GM23248 (cell line): ENCODE data around the gene PSORS1C1. TPM values are rescaled to one million over a fixed set of nuclear protein-coding genes. Genes with fewer than 3 reads are reported as not detected.
"Not testable (repeated sequence)": the region's sequence is repeated elsewhere in the genome, so short reads cannot be mapped to it uniquely, and the experiment has no call there.

Experiments
- DNase-seq: peaks from one replicate; pipeline ENCODE4 v3.0.0-alpha.2; 2015
- H2AFZ ChIP-seq: fragments of 200-600 bp; sonication (generic); 2 replicates; pipeline ENCODE4 v1.6.1; 2016; ENCODE audit warnings: antibody characterized with exemption
- H3F3A ChIP-seq: fragments of 200-600 bp; sonication (generic); 2 replicates; pipeline ENCODE4 v1.6.1; 2016; ENCODE audit warnings: mild to moderate bottlenecking, antibody characterized with exemption, mixed run types; ENCODE audit not compliant: insufficient read depth
- H3K27ac ChIP-seq: fragments of 200-600 bp; sonication (generic); 2 replicates; pipeline ENCODE4 v1.5.1; 2016; ENCODE audit warnings: mild to moderate bottlenecking
- H3K27me3 ChIP-seq: fragments of 200-600 bp; sonication (generic); replicated peaks from 2 replicates; pipeline ENCODE4 v1.6.1; 2016; ENCODE audit warnings: mild to moderate bottlenecking; ENCODE audit not compliant: insufficient read depth
- H3K36me3 ChIP-seq: fragments of 200-600 bp; sonication (generic); 2 replicates; pipeline ENCODE4 v1.6.1; 2016; ENCODE audit warnings: low read depth, mild to moderate bottlenecking
- H3K4me1 ChIP-seq: fragments of 200-600 bp; sonication (generic); 2 replicates; pipeline ENCODE4 v1.6.1; 2016; ENCODE audit warnings: mild to moderate bottlenecking; ENCODE audit not compliant: insufficient read depth
- H3K4me2 ChIP-seq: fragments of 200-600 bp; sonication (generic); one replicate; pipeline ENCODE4 v1.6.1; 2016; ENCODE audit warnings: mild to moderate bottlenecking; ENCODE audit not compliant: unreplicated experiment
- H3K4me3 ChIP-seq: fragments of 200-600 bp; sonication (generic); 2 replicates; pipeline ENCODE4 v1.5.1; 2016; ENCODE audit warnings: mild to moderate bottlenecking
- H3K79me2 ChIP-seq: fragments of 200-600 bp; sonication (generic); 2 replicates; pipeline ENCODE4 v1.6.1; 2016; ENCODE audit warnings: mild to moderate bottlenecking; ENCODE audit not compliant: insufficient read depth
- H3K9ac ChIP-seq: fragments of 200-600 bp; sonication (generic); 2 replicates; pipeline ENCODE4 v1.6.1; 2016; ENCODE audit warnings: mild to moderate bottlenecking
- H3K9me2 ChIP-seq: fragments of 200-600 bp; sonication (generic); 2 replicates; pipeline ENCODE4 v1.6.1; 2016; ENCODE audit warnings: mixed run types, mild to moderate bottlenecking, moderate library complexity; ENCODE audit not compliant: insufficient read depth
- H3K9me3 ChIP-seq: fragments of 200-600 bp; sonication (generic); one replicate; pipeline ENCODE4 v1.6.1; 2017; ENCODE audit warnings: low read depth
- H4K20me1 ChIP-seq: fragments of 200-600 bp; sonication (generic); 2 replicates; pipeline ENCODE4 v1.6.0; 2016; ENCODE audit not compliant: insufficient read depth
- EZH2 ChIP-seq: fragments of 200-600 bp; sonication (generic); IDR thresholded peaks from 2 replicates; pipeline ENCODE4 v1.6.1; 2018; ENCODE audit warnings: antibody characterized with exemption, mild to moderate bottlenecking; ENCODE audit not compliant: insufficient read depth, poor library complexity, severe bottlenecking
- EZH2phosphoT487 ChIP-seq: fragments of 200-600 bp; sonication (generic); IDR thresholded peaks from 2 replicates; pipeline ENCODE4 v1.6.1; 2018; ENCODE audit warnings: antibody characterized with exemption, moderate library complexity, mild to moderate bottlenecking, low read depth; ENCODE audit not compliant: insufficient read depth
- WGBS, 2 experiments: methylation state at CpG; one replicate each; pipeline ENCODE4 v1.1.6; 2015 to 2017; ENCODE audit warnings: low lambda C conversion rate in 2 of 2, low coverage in 1 of 2; ENCODE audit errors: missing lambda C conversion rate in 2 of 2; 5-methylcytosine and 5-hydroxymethylcytosine counted together
- in situ Hi-C: fragments of 300-500 bp; cut with MboI; formaldehyde crosslinking; loops from 2 replicates; pipeline ENCODE4 v1.15.0; 2020
- polyA plus RNA-seq: library from polyadenylated mRNA; unstranded; fragments of >200 nt; fragmentation: Nextera tagmentation; extraction: Ambion mirVana; gene quantifications from 2 replicates; pipeline ENCODE4 v1.2.1, GENCODE V29; 2016
- total RNA-seq: library from RNA; depleted of rRNA; stranded (reverse); fragments of >200 nt; shearing (Covaris generic); gene quantifications from 2 replicates; pipeline ENCODE4 v1.2.3, GENCODE V29; 2014

The PSORS1C1 gene
- total and polyA plus RNA-seq, 2 experiments from 2014 or later: 0.22 to 2.6 TPM

DNA sequence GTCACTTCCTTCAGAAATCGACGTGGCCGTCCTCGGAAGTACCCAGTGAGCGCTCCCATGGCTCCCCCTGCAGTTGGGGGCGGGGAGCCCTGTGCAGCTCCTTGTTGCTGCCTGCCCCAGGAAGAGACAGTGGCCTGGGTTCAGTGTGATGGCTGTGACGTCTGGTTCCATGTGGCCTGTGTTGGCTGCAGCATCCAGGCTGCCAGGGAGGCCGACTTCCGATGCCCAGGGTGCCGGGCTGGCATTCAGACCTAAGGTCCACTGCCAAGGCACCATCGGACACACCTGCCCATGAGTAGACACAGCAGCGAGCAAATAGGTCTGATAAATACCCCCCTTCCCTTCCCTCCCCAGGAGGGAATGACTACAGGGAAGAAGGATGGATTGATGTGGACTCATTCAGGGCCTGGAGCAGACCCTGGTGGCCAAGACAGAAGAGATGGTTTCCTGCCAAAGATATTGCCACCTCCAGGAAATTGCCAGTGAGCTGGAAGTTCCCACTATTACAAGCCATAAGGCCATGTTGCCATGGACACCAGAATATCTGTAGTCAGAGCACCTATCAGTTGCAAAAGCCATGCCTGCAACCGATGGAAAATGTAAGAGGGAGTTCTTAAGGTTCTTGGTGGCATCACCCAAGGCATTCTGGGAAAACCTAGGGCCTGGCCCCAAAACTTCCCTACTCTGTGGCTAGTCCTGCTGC lies 48.0 kb downstream of the PSORS1C1 start:
- no peaks in the 10 kb centered on the region for H3K9me3 ChIP-seq
- 88 to 92% methylated on average over 13 of the region's 13 CpGs for WGBS, 2 experiments
- no peak overlapping the region for H3K27ac ChIP-seq
- DNase-seq: no peak
- H3K79me2 ChIP-seq: peaks cover 15% of the 10 kb centered on the region
- H3K36me3 ChIP-seq: no peaks in the 10 kb centered on the region
- TF ChIP-seq EZH2: no peak
- TF ChIP-seq EZH2phosphoT487: no peak
- no peak overlapping the region for H3K4me2 ChIP-seq
- no peak overlapping the region for H3K4me3 ChIP-seq
- H3K4me1 ChIP-seq: 0 out of 2 replicates have a peak, but pooled peaks cover 3% of the 10 kb centered on the region
- peaks cover 4% of the 10 kb centered on the region; the same call in 1 of the 2 replicates for H3F3A ChIP-seq
- H2AFZ ChIP-seq: no peak overlapping the region
- no peaks in the 10 kb centered on the region for H3K27me3 ChIP-seq
- H3K9me2 ChIP-seq: no peaks in the 10 kb centered on the region
- H4K20me1 ChIP-seq: no peaks in the 10 kb centered on the region
- in situ Hi-C loops: no loop called here
- H3K9ac ChIP-seq: no peak overlapping the region

DNA sequence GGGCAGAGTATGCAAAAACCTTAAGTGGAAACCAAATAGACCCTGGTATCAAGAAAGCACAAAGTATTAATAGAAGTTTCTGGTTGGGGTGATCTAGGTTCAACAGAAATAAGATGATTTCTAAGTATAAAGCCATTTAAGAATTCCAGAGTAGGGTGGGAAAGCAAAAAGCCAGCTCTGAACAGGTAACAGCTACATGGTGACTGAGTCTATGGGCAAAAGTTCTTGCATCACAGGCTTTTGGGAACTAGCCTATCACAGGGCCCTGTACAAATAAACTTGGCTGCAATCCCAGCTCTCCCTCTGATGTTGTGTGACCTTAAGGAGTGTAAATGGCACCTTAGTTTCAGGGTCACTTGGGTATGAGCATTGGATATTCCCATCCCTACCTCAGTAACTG lies 49.3 kb downstream of the PSORS1C1 start:
- H3K27me3 ChIP-seq: no peaks in the 10 kb centered on the region
- H3K27ac ChIP-seq: no peak overlapping the region
- no peak overlapping the region for H2AFZ ChIP-seq
- in situ Hi-C loops: no loop called here
- no peaks in the 10 kb centered on the region for H3K9me2 ChIP-seq
- no peak overlapping the region for H3K4me2 ChIP-seq
- no peaks in the 10 kb centered on the region for H3K36me3 ChIP-seq
- H3K79me2 ChIP-seq: peaks cover 15% of the 10 kb centered on the region
- H3K9ac ChIP-seq: no peak overlapping the region
- 0 out of 2 replicates have a peak, but pooled peaks cover 3% of the 10 kb centered on the region for H3K4me1 ChIP-seq
- no peak overlapping the region for H3K4me3 ChIP-seq
- no peaks in the 10 kb centered on the region for H3K9me3 ChIP-seq
- no peak for DNase-seq
- TF ChIP-seq EZH2phosphoT487 (no peak), EZH2 (no peak)
- H4K20me1 ChIP-seq: no peaks in the 10 kb centered on the region
- peaks cover 6% of the 10 kb centered on the region for H3F3A ChIP-seq

DNA sequence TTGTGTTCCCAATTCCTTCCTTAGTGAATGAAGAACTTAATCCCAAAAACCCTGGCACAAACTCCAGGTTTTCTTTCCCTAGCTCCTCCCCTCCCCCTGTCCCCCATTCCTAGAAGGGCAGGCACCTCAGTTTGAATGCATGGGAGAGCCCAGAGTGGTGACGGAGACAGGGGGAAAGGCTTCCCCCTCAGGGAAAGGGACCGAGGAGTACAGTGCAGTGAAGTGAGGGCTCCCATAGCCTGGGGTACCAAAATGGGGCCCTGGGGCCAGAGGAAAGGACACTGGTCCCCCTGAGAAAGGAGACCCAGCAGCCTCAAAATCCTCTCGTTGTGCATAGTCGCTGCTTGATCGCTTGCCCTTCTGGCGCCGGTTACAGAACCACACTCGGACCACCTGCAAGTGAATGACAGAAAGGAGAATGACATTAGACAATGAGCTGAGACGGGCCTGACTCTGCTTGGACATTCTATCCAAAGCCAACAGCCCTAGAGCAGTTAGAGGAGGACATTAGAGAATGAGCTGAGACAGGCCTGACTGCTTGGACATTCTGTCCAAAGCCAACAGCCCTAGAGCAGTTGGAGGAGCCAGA lies 50.0 kb downstream of the PSORS1C1 start:
- H3K79me2 ChIP-seq: peaks cover 15% of the 10 kb centered on the region
- H3K4me1 ChIP-seq, H3F3A ChIP-seq, H3K27me3 ChIP-seq, H4K20me1 ChIP-seq, H2AFZ ChIP-seq, in situ Hi-C loops, H3K9me3 ChIP-seq, H3K9ac ChIP-seq, H3K27ac ChIP-seq, H3K4me3 ChIP-seq, DNase-seq, H3K4me2 ChIP-seq, H3K9me2 ChIP-seq, H3K36me3 ChIP-seq: not testable (repeated sequence)
- WGBS, 2 experiments: 86 to 90% methylated on average over 8 to 9 of the region's 9 CpGs

DNA sequence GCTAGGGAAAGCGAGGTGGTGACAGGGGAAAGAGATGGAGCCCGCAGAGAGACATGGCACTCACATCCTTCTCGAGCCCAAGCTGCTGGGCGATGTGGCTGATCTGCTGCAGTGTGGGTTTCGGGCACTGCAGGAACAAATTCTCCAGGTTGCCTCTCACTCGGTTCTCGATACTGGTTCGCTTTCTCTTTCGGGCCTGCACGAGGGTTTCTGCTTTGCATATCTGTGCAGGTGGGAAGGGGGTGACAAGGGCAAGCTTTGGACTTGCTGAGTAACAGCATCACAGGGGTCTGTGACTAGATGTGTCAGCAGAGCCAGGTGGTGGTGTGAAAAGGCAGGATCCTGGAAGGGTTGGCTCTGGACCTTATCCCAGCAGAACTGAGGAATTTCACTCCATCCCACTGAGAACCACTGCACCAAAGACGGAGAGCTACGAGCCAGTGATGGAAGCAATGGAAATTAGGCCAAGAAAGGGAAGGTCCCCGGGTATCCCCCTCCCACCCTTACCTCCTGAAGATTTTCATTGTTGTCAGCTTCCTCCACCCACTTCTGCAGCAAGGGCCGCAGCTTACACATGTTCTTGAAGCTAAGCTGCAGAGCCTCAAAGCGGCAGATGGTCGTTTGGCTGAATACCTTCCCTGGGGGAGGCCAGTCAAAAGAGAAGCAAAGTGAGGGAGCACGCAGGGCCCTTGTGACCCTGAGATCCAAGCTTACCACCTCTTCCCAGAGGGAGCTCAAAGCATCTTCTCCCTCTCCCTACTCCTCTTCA lies 50.6 kb downstream of the PSORS1C1 start:
- H3K9me3 ChIP-seq, H3K4me2 ChIP-seq, H4K20me1 ChIP-seq, H3K27me3 ChIP-seq, H3K4me1 ChIP-seq, H3K4me3 ChIP-seq, H3K9ac ChIP-seq, H3K79me2 ChIP-seq, DNase-seq, in situ Hi-C loops, H3F3A ChIP-seq, H3K9me2 ChIP-seq, H2AFZ ChIP-seq, H3K36me3 ChIP-seq, H3K27ac ChIP-seq: not testable (repeated sequence)
- 86 to 90% methylated on average over 17 of the region's 17 CpGs for WGBS, 2 experiments
